ENCODE measurements around the gene SLC27A2.
"Not testable (repeated sequence)": the region's sequence is repeated elsewhere in the genome, so short reads cannot be mapped to it uniquely, and the experiment has no call there.

Gene SLC27A2

GRCh38 chr15:50181969-50182218 is at the start of gene SLC27A2:
SLC27A2 (plus strand) TSS chr15:50182196; CDS start chr15:50182428, 232 bp downstream.
- FAIRE-seq = no peak

GRCh38 chr15:50132251-50132984 is 49.6 kb upstream of the SLC27A2 start:
- not testable (repeated sequence) for FAIRE-seq

DNA sequence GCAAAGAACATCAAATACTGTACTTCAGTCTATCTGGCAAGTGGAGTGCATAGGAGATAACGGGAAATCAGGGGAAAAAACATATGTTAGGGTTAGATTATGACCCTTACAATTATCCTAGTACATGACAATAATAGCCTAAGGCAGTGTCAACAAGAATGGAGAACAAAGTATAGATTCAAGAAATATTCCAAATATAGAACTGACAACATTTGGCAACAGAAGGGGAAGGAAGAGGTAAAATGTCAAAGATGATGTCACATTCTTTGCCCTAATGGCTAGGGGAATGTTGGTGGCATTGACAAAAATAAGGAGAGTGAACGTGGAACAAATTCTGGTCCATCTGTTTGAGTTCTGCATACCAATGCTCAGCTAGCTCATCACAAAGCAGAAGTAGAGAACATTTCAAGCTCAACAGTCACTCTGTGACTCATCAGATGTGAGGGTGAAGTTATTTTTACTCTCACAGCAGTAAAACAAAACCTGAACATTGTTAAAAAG is 47.4 kb upstream of the SLC27A2 start:
- no peak for FAIRE-seq

- FAIRE-seq = no peak
Observed at GRCh38 chr15:50135031-50135551, 46.9 kb upstream of the SLC27A2 start.

GRCh38 chr15:50137330-50137761 is 44.6 kb upstream of the SLC27A2 start:
- no peak for FAIRE-seq

- no peak for FAIRE-seq
Observed at GRCh38 chr15:50137893-50138292, 44.1 kb upstream of the SLC27A2 start.

DNA sequence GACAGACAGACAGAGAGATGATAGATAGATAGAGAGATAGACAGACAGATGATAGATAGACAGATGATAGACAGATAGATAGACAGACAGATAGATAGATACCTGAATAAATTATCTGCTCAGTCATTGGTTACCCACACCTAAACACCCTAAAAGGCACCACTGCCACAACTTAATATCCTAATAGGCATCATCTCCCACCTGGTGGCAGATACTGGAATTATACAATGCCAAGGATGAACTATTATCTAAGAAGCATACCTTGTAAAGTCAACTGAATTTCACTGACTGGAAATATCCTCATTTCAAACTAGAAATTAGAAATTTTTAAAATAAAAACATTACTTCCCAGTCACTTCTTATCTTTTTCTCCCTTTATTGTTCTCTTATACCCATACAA is 43.6 kb upstream of the SLC27A2 start:
- no peak for FAIRE-seq

GRCh38 chr15:50140098-50140497 is 41.9 kb upstream of the SLC27A2 start:
- FAIRE-seq = no peak

DNA sequence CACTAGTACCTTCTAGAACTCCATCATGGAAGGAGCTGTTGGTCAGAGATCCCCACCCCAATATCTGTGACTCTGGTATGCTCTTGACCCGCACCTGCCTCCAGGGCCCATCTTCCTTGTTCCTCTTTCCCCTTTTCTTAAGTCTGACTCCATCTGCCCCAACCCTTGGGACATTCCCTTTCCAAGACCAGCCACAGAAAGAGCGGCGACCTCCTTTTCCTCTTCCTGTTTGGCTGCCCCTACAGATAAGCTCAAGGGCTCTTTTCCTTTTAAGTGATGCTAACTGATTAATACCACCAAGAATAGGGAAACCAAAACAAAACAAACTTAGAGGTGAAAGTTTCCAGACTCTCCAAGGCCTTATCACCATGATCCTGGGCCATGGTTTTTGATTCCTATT is 41.0 kb upstream of the SLC27A2 start:
- FAIRE-seq = no peak

GRCh38 chr15:50141856-50142255 is 40.1 kb upstream of the SLC27A2 start:
- FAIRE-seq = no peak

GRCh38 chr15:50143255-50143860 is 38.6 kb upstream of the SLC27A2 start:
- no peak for FAIRE-seq

DNA sequence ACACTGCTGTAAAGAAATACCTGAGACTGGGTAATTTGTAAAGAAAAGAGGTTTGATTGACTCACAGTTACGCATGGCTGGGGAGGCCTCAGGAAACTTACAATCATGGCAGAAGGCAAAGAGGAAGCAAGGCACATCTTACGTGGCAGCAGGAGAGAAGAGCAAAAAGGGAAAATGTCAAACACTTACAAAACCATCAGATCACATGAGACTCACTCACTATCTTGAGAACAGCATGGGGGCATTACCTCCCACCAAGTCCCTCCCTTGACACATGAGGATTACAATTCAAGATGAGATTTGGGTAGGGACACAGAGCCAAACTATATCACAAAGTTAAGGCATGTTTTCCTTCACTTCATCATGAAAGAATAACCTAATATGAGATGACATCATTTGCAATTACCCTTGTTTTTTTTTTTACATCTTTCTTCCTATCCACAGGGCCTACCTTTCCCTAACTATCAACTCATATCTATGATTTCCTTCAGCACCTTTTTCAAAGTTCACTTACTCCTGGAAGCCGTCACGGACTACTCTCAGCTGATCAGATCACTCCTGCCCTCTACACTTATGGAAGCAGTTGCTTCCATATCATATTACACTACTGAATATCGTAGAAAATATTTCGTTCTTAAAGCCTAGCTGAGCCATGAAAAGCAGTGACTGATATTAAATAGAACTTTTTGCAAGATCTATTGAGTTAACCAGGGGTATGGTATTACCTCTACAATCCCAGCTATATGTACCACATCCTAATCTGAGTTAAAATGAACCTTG is 37.5 kb upstream of the SLC27A2 start:
- FAIRE-seq = no peak

- no peak for FAIRE-seq
Observed at GRCh38 chr15:50145451-50145872, 36.5 kb upstream of the SLC27A2 start.

DNA sequence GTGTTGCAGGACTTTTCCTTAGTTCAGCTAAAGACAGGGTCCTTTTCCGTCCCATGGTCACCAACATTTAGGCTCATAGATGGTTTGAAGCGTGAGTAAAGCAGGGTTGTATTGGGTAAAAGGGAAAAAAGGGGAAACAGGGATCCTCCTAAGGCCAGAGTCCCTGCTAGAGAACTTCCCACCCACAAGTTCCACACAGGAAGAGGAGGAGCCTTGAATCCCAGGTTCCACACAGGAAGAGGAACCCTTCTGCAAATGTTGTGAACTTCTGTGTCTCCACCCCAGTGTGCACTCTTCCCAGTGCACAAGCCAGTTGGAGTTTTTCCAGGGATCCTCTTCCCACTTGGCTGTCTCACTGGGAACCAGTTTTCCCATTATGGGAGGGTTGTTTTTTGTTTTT is 35.4 kb upstream of the SLC27A2 start:
- no peak for FAIRE-seq

- FAIRE-seq = no peak
Observed at GRCh38 chr15:50148362-50148963, 33.5 kb upstream of the SLC27A2 start.

DNA sequence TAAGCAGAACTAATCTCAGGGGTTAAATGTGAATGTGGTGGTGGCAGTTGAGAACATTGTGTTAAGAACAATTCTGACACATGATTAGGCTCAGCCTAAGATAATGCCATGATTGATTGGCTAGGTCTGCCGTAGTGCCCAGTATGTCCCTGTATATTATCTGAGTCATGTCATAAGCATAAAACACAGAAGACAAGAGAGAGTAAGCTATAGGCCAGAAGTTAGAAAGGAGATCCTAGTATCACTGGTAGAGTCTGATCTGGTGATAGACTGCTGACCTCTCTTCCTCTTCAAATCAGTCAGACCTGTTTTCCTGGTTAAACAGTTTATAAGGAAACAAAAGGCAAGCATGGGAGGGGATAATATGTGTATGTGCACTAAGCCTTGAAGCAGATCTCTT is 32.9 kb upstream of the SLC27A2 start:
- FAIRE-seq = no peak

DNA sequence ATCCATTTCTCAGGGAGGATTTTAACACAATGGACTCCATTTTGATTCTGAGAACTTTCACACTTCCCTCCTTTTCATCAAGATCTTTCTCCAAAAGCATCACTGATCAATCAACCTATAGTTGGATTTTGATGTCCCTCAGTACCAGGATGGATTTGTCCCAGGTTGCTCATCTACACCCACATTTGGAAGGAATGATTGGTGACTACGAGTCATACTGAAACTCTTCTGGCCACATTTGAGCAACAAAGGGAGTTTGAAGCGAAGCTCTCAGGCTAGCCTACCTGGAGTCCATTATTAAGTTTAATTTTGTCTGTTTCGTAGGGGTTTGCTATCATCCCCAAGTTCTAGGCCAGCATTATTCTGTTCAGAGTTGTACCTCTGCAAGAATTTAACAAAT is 31.6 kb upstream of the SLC27A2 start:
- FAIRE-seq = no peak

DNA sequence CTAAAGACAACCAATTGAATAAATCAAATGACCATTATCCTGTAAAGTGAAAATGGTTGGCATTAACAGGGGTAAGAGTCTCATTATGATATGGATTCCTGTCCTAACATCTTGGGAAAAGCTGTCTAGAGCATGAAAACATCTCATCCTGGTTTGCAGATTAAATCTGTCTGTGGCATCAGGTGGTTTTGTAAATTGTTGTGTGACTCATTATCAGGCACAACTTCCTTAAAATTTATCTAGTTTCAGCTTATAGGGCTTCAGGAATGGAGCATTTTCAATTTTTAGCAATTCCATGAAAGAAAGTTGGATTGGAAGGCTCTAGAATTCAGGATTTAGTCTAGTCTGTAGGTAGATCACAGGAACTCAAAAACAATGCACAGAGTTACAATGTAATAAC is 31.1 kb upstream of the SLC27A2 start:
- no peak for FAIRE-seq

DNA sequence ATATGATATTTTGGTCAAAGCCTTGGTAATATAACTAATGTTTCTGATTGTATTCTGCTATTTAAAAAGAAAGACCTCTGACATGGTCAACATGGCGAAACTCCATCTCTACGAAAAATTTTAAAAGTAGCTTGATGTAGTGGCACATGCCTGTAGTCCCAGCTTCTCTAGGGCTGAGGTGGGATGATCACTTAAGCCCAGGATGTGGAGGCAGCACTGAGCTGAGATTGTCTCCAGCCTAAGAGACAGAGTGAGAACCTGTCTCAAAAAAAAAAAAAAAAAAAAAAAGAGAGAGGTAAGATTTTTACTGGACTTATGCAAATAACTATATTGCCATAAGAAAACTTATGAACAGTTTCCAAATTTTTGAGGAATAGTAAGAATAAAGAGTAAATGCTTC is 30.5 kb upstream of the SLC27A2 start:
- no peak for FAIRE-seq

GRCh38 chr15:50158236-50158635 is 23.8 kb upstream of the SLC27A2 start:
- not testable (repeated sequence) for FAIRE-seq

DNA sequence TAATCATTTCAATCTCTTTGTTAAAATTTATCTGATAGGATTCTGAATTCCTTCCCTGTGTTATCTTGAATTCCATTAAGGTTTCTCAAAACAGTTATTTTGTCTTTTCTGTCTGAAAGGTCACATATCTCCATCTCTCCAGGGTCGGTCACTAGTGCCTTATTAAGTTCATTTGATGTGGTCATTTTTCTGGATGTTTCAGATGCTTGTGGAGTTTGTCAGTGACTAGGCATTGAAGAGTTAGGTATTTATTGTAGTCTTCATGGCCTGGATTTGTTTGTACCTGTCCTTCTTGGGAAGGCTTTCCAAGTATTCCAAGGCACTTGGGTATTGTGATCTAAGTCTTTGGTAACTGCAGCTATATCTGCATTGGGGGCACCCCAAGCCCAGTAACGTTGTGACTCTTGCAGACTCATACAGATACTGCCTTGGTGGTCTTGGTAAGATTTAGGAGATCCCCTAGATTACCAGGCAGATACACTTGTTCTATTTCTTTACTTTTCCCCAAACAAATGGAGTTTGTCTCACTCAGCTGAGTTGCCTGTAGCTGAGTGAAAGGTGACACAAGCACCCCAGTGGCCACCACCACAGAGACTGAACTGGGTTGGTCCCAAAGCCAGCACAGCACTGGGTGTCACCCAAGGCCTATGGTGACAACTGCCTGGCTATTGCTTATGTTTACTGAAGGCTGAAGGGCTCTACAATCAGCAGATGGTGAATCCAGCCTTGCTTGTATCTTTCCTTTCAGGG is 18.9 kb upstream of the SLC27A2 start:
- FAIRE-seq = no peak

- no peak for FAIRE-seq
Observed at GRCh38 chr15:50163719-50164410, 18.1 kb upstream of the SLC27A2 start.

Data from colon (tissue), 2 donors.